C4-2B (cell line): ENCODE data around the gene GGT6.

Experiments used
- ZFX ChIP-seq: fragments of 450-650 bp; IDR thresholded peaks from 2 replicates; pipeline ENCODE4 v1.6.1; 2017
- TF ChIP-seq, protein P1 (sequence below): fragments of 450-650 bp; conservative IDR thresholded peaks from 2 replicates; pipeline ENCODE4 v1.5.1; 2017; ENCODE audit warnings: mild to moderate bottlenecking

DNA sequence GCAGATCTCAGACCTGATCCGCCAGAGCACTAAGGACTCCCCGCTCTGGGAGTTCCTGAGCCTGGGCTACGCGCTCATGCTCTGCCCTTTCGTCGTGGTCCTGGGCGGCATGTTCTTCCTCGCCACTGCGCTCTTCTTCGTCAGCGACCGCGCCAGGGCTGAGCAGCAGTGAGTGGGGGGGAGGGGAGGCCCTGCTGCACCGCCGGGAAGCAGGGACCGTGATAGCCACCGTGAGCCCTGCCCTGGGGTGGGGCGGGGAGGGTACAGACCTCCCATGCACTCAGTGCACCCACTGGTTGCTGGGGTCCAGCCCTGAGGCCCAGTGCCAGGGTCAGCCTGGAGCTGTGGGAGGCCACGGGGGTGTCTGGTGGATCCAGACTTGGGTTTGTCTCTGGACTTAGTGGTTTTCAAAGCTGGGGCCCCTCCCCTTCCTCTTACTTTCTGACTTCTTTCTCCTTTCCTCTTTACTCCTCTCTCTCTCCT lies 24.1 kb downstream of the GGT6 start:
- no peak for TF ChIP-seq ZFX
- TF ChIP-seq, protein P1, sequence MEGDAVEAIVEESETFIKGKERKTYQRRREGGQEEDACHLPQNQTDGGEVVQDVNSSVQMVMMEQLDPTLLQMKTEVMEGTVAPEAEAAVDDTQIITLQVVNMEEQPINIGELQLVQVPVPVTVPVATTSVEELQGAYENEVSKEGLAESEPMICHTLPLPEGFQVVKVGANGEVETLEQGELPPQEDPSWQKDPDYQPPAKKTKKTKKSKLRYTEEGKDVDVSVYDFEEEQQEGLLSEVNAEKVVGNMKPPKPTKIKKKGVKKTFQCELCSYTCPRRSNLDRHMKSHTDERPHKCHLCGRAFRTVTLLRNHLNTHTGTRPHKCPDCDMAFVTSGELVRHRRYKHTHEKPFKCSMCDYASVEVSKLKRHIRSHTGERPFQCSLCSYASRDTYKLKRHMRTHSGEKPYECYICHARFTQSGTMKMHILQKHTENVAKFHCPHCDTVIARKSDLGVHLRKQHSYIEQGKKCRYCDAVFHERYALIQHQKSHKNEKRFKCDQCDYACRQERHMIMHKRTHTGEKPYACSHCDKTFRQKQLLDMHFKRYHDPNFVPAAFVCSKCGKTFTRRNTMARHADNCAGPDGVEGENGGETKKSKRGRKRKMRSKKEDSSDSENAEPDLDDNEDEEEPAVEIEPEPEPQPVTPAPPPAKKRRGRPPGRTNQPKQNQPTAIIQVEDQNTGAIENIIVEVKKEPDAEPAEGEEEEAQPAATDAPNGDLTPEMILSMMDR: no peak
